Caco-2 (cell line): ENCODE measurements around the gene ALDH7A1. TPM values are rescaled to one million over a fixed set of nuclear protein-coding genes. Genes with fewer than 3 reads are reported as not detected.
"Not testable (repeated sequence)": the region's sequence is repeated elsewhere in the genome, so short reads cannot be mapped to it uniquely, and the experiment has no call there.

Source experiments
- BruUV-seq: library from RNA; stranded (reverse); fragments of 400-500 nt; replicated peaks from 2 replicates; lab custom pipeline; 2021; lab: Mats Ljungman, UMichigan
- CTCF ChIA-PET: fragments of 300-600 bp; sonication (Branson Sonifier 250); formaldehyde crosslinking; loops from one replicate; lab custom pipeline; 2022; ENCODE audit warnings: antibody characterized with exemption; lab: Charles Lee
- POLR2A ChIA-PET: fragments of 300-600 bp; sonication (Branson Sonifier 250); formaldehyde crosslinking; loops from one replicate; lab custom pipeline; 2022; ENCODE audit warnings: antibody characterized with exemption; lab: Charles Lee
- DNase-seq, 2 experiments: peaks; one replicate each; pipeline versions ENCODE4 v3.0.0 to v3.0.0-alpha.2; 2020 to 2022
- H3K27me3 ChIP-seq: replicated peaks from 2 replicates; pipeline ENCODE4 v1.6.0; 2011; ENCODE audit warnings: low read length; ENCODE audit not compliant: control insufficient read depth, insufficient read depth
- H3K36me3 ChIP-seq: 2 replicates; pipeline ENCODE4 v1.5.1; 2011; ENCODE audit warnings: low read length; ENCODE audit not compliant: control insufficient read depth, insufficient read depth
- H3K4me1 ChIP-seq: fragments of 250-450 bp; sonication (Bioruptor Pico); 2 replicates; pipeline ENCODE4 v1.5.1; 2020; ENCODE audit warnings: mild to moderate bottlenecking
- H3K4me3 ChIP-seq: 2 replicates; pipeline ENCODE4 v1.5.1; 2011; ENCODE audit warnings: low read depth, mild to moderate bottlenecking, control low read depth, low read length
- H3K9me3 ChIP-seq: fragments of 250-450 bp; sonication (Bioruptor Pico); 2 replicates; pipeline ENCODE4 v1.5.1; 2020; ENCODE audit warnings: mild to moderate bottlenecking, moderate library complexity
- H3K27ac Mint-ChIP-seq: one replicate; pipeline ENCODE4 v1.8.0; 2022; ENCODE audit warnings: mixed read lengths; ENCODE audit not compliant: unreplicated experiment
- H3K27me3 Mint-ChIP-seq: one replicate; pipeline ENCODE4 v1.8.0; 2022; ENCODE audit warnings: mixed read lengths; ENCODE audit not compliant: insufficient read depth, unreplicated experiment
- H3K36me3 Mint-ChIP-seq: one replicate; pipeline ENCODE4 v1.8.0; 2022; ENCODE audit warnings: mild to moderate bottlenecking, mixed read lengths; ENCODE audit not compliant: insufficient read depth, unreplicated experiment
- H3K4me1 Mint-ChIP-seq: one replicate; pipeline ENCODE4 v1.8.0; 2022; ENCODE audit warnings: low read depth, mixed read lengths; ENCODE audit not compliant: unreplicated experiment
- H3K4me3 Mint-ChIP-seq: one replicate; pipeline ENCODE4 v1.8.0; 2022; ENCODE audit warnings: mild to moderate bottlenecking, moderate library complexity, mixed read lengths; ENCODE audit not compliant: unreplicated experiment
- H3K9me3 Mint-ChIP-seq: one replicate; pipeline ENCODE4 v1.8.0; 2022; ENCODE audit warnings: mixed read lengths; ENCODE audit not compliant: unreplicated experiment
- intact Hi-C: fragments of 100-400 bp; cut with micrococcal nuclease; formaldehyde crosslinking; loops from one replicate; pipeline ENCODE4 v1.10.0; 2022; ENCODE audit not compliant: unreplicated experiment
- total RNA-seq: library from RNA; stranded (reverse); gene quantifications from 2 replicates; pipeline ENCODE4 v1.2.3, GENCODE V29; 2022
- TF ChIP-seq, protein P1 (sequence below), 2 experiments: fragments of 200-600 bp in 1 of 2; IDR thresholded peaks; 1 replicate in 1 of 2; 2 replicates in 1 of 2; pipeline versions ENCODE4 v1.5.1 to v1.8.0; 2011 to 2022; ENCODE audit warnings: antibody characterized with exemption in 1 of 2, control low read depth in 1 of 2, inconsistent platforms in 1 of 2, low read depth in 1 of 2, low read length in 1 of 2, mild to moderate bottlenecking in 1 of 2, moderate library complexity in 1 of 2; ENCODE audit not compliant: insufficient read depth in 1 of 2, severe bottlenecking in 1 of 2, unreplicated experiment in 1 of 2

ALDH7A1 gene
- total RNA-seq, 1 experiment from 2014 or later, result 204 TPM

DNA sequence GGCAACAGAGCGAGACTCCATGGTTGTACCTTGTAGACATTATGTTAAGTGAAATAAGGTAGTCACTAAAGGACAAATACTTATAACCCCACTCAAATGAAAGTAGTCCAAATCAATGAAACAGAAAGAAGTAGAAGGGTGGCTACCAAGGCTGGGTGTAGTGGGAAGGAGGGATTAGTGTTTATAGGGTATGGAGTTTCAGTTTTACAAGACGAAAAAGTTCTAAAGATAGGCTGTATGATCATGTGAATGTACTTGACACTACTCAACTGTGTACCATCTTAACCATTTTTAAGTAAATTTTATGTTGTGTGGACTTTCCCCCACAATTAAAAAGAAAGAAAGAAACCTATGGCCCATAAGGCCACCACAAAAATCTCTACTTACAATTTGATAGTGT, 32.2 kb downstream of the ALDH7A1 start:
- CTCF ChIA-PET, result no interaction called here

DNA sequence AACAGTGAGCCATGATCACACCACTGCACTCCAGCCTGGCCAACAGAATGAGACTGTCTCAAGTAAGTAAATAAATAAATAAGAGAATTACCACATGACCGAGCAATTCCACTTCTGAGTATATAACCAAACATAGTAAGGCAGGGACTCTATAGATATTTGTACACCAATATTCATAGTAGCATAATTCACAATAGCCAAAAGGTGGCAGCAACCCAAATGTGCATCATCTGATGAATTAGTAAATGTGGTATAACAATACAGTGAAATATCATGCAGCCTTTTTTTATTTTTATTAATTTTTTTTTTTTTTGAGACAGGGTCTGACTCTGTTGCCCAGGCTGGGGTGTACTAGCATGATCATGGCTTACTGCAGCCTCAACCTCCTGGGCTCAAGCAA, 33.1 kb downstream of the ALDH7A1 start:
- no peak overlapping the region for H3K27ac Mint-ChIP-seq
- no peaks in the 10 kb centered on the region for H3K27me3 Mint-ChIP-seq
- H3K4me1 Mint-ChIP-seq, result no peaks in the 10 kb centered on the region
- CTCF ChIA-PET, result interaction anchor here (1.0 kb wide), 1 partner anchor 33 kb away, joined by 3 read pairs; the partner anchor contains the start of gene ALDH7A1
- H3K9me3 ChIP-seq, result no peaks in the 10 kb centered on the region
- POLR2A ChIA-PET, result interaction anchor here (0.7 kb wide), 1 partner anchor 34 kb away, joined by 4 read pairs; no protein-coding TSS in a partner anchor
- no TSS peak for BruUV-seq
- H3K4me1 ChIP-seq, result no peaks in the 10 kb centered on the region
- H3K4me3 ChIP-seq, result no peak overlapping the region
- H3K4me3 Mint-ChIP-seq, result no peak overlapping the region
- TF ChIP-seq, protein P1, sequence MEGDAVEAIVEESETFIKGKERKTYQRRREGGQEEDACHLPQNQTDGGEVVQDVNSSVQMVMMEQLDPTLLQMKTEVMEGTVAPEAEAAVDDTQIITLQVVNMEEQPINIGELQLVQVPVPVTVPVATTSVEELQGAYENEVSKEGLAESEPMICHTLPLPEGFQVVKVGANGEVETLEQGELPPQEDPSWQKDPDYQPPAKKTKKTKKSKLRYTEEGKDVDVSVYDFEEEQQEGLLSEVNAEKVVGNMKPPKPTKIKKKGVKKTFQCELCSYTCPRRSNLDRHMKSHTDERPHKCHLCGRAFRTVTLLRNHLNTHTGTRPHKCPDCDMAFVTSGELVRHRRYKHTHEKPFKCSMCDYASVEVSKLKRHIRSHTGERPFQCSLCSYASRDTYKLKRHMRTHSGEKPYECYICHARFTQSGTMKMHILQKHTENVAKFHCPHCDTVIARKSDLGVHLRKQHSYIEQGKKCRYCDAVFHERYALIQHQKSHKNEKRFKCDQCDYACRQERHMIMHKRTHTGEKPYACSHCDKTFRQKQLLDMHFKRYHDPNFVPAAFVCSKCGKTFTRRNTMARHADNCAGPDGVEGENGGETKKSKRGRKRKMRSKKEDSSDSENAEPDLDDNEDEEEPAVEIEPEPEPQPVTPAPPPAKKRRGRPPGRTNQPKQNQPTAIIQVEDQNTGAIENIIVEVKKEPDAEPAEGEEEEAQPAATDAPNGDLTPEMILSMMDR (IDR thresholded peaks at IDR 0.05; ENCODE audit: insufficient read depth in 1 of 2, low read depth in 1 of 2, low read length in 1 of 2, severe bottlenecking in 1 of 2, unreplicated experiment in 1 of 2), result no peak
- H3K9me3 Mint-ChIP-seq, result no peaks in the 10 kb centered on the region
- H3K36me3 ChIP-seq, result no peaks in the 10 kb centered on the region
- intact Hi-C loops, result no loop called here
- no peak for DNase-seq
- no peaks in the 10 kb centered on the region for H3K27me3 ChIP-seq
- H3K36me3 Mint-ChIP-seq, result peaks cover 53% of the 10 kb centered on the region

More for the DNA sequence above, 32.2 kb downstream of the ALDH7A1 start:
- Mint-ChIP-seq H3K36me3 (peaks cover 58% of the 10 kb centered on the region), H3K27ac (no peak overlapping the region), H3K9me3 (no peaks in the 10 kb centered on the region), H3K4me1 (no peaks in the 10 kb centered on the region), H3K4me3 (no peak overlapping the region), H3K27me3 (no peaks in the 10 kb centered on the region)
- TF ChIP-seq, protein P1 (IDR thresholded peaks at IDR 0.05; ENCODE audit: insufficient read depth in 1 of 2, low read depth in 1 of 2, low read length in 1 of 2, severe bottlenecking in 1 of 2, unreplicated experiment in 1 of 2), result no peak
- Histone ChIP-seq H3K9me3 (no peaks in the 10 kb centered on the region), H3K36me3 (no peaks in the 10 kb centered on the region), H3K4me1 (no peaks in the 10 kb centered on the region), H3K27me3 (no peaks in the 10 kb centered on the region), H3K4me3 (no peak overlapping the region)
- no peak for DNase-seq
- POLR2A ChIA-PET, result no interaction called here
- no TSS peak for BruUV-seq
- intact Hi-C loops, result no loop called here

DNA sequence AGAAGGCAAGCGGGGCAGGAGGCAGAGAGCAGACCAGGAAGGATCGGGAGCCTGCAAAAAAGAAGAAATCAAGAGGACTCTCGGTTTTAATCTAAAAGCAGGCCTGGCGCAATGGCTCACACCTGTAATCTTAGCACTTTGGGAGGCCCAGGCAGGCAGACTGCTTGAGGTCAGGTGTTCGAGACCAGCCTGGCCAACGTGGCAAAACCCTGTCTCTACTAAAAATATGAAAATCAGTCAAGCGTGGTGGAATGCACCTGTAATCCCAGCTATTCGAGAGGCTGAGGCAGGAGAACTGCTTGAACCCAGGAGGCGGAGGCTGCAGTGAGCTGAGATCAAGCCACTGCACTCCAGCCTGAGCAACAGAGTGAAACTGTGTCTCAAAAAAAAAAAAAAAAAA, 39.9 kb downstream of the ALDH7A1 start:
- H3K4me3 Mint-ChIP-seq, POLR2A ChIA-PET, CTCF ChIA-PET, H3K36me3 ChIP-seq, H3K4me1 ChIP-seq, H3K27me3 ChIP-seq, BruUV-seq, H3K4me1 Mint-ChIP-seq, H3K4me3 ChIP-seq, intact Hi-C loops, H3K9me3 Mint-ChIP-seq, H3K27ac Mint-ChIP-seq, H3K9me3 ChIP-seq, H3K27me3 Mint-ChIP-seq, DNase-seq: not testable (repeated sequence)
- H3K36me3 Mint-ChIP-seq, result peaks cover 78% of the 10 kb centered on the region

DNA sequence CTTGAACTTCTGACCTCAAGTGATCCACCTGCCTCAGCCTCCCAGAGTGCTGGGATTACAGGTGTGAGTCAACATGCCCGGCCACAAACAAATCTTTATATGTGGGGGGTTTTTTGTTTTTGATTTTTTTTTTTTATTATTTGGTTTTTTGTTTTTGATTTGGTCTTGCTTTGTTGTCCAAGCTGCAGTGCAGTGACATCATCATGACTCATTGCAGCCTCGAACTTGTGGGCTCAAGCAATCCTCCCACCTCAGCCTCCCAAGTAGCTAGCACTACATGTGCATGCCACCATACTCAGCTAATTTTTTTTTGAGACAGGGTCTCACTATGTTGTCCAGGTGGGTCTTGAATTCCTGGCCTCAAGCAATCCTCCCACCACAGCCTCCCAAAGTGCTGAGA, 42.4 kb downstream of the ALDH7A1 start:
- Histone ChIP-seq H3K4me3 (no peak overlapping the region), H3K27me3 (no peaks in the 10 kb centered on the region), H3K36me3 (peaks cover 1% of the 10 kb centered on the region), H3K9me3 (no peaks in the 10 kb centered on the region), H3K4me1 (no peaks in the 10 kb centered on the region)
- Mint-ChIP-seq H3K4me1 (no peaks in the 10 kb centered on the region), H3K9me3 (no peaks in the 10 kb centered on the region), H3K27ac (no peak overlapping the region), H3K4me3 (no peak overlapping the region), H3K36me3 (peaks cover 87% of the 10 kb centered on the region), H3K27me3 (no peaks in the 10 kb centered on the region)
- no TSS peak for BruUV-seq
- DNase-seq, result no peak
- CTCF ChIA-PET, result no interaction called here
- intact Hi-C loops, result no loop called here
- TF ChIP-seq, protein P1 (IDR thresholded peaks at IDR 0.05; ENCODE audit: insufficient read depth in 1 of 2, low read depth in 1 of 2, low read length in 1 of 2, severe bottlenecking in 1 of 2, unreplicated experiment in 1 of 2), result no peak
- POLR2A ChIA-PET, result no interaction called here
